ENCODE data around the gene METTL13. TPM values are rescaled to one million over a fixed set of nuclear protein-coding genes. Genes with fewer than 3 reads are reported as not detected.

Gene METTL13
- total RNA-seq, 1 experiment from 2014 or later: 64.5 TPM

DNA sequence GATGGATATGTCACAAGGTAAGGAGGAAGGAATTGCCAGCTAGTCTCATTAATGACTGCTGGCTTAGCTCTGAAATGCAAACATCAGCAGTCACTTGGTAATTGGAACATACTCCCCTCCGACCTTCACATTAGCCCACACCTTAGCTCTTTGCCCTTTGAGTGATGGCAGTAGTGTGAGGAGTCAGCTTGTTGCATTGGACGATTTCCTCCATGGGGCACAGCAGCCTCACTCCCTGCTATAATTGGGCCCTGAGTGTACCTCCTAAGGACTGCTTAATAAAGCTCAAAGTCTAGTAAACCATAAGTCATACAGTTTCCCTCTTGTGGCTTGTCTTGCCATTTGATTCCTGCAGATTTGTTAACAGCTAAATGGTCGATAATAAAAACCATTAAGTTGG lies 19.4 kb downstream of the METTL13 start:
- Histone ChIP-seq H3K56ac (ENCODE audit: insufficient read length, low read depth, low read length) (no peak overlapping the region), H3K18ac (ENCODE audit: insufficient read length, low read depth, low read length) (no peak overlapping the region), H3K23me2 (ENCODE audit: insufficient read length, low read depth, low read length, poor library complexity, severe bottlenecking) (no peaks in the 10 kb centered on the region), H4K5ac (ENCODE audit: insufficient read length, low read depth, low read length) (no peak overlapping the region), H2BK15ac (ENCODE audit: low read depth, low read length) (no peak overlapping the region), H4K20me1 (ENCODE audit: control insufficient read depth, insufficient read depth, insufficient read length) (no peaks in the 10 kb centered on the region), H3K27me3 (ENCODE audit: insufficient read depth, low read length) (no peaks in the 10 kb centered on the region), H3K9me3 (ENCODE audit: control insufficient read depth, low read depth, low read length) (no peaks in the 10 kb centered on the region), H3K9ac (ENCODE audit: extremely low read depth, insufficient read length, low read length) (no peak overlapping the region), H3K4me2 (ENCODE audit: insufficient read depth, insufficient read length, low read length) (no peak overlapping the region), H2BK20ac (ENCODE audit: low read depth, low read length, poor library complexity, severe bottlenecking) (no peak overlapping the region), H2BK12ac (ENCODE audit: insufficient read length, low read depth, low read length) (no peak overlapping the region), H3K14ac (ENCODE audit: insufficient read depth, low read length) (no peak overlapping the region), H2AK5ac (ENCODE audit: insufficient read length, low read length) (no peak overlapping the region), H3K23ac (ENCODE audit: insufficient read length, low read depth, low read length) (no peak overlapping the region), H3K4me1 (ENCODE audit: insufficient read depth, low read length) (0 out of 2 replicates have a peak, but pooled peaks cover 2% of the 10 kb centered on the region), H4K8ac (replicated peaks; ENCODE audit: insufficient read length, low read depth, low read length) (no peak overlapping the region), H3K79me2 (ENCODE audit: insufficient read depth, low read length) (no peaks in the 10 kb centered on the region), H2BK120ac (ENCODE audit: low read depth, low read length, poor library complexity, severe bottlenecking) (no peak overlapping the region), H2AFZ (ENCODE audit: low read length) (no peak overlapping the region), H3K79me1 (ENCODE audit: insufficient read depth, low read depth, low read length, poor library complexity, severe bottlenecking) (no peaks in the 10 kb centered on the region), H3K27ac (ENCODE audit: insufficient read length, low read depth, low read length) (no peak overlapping the region), H2BK5ac (ENCODE audit: insufficient read length, low read length) (no peak overlapping the region), H4K91ac (ENCODE audit: insufficient read length, low read depth, low read length) (no peak overlapping the region), H3T11ph (ENCODE audit: low read length) (no peak overlapping the region), H3K4ac (ENCODE audit: low read depth, low read length) (no peak overlapping the region)
- DNase-seq: no peak
- no peak overlapping the region for H3K4me3 Mint-ChIP-seq
- TF ChIP-seq, protein P1, sequence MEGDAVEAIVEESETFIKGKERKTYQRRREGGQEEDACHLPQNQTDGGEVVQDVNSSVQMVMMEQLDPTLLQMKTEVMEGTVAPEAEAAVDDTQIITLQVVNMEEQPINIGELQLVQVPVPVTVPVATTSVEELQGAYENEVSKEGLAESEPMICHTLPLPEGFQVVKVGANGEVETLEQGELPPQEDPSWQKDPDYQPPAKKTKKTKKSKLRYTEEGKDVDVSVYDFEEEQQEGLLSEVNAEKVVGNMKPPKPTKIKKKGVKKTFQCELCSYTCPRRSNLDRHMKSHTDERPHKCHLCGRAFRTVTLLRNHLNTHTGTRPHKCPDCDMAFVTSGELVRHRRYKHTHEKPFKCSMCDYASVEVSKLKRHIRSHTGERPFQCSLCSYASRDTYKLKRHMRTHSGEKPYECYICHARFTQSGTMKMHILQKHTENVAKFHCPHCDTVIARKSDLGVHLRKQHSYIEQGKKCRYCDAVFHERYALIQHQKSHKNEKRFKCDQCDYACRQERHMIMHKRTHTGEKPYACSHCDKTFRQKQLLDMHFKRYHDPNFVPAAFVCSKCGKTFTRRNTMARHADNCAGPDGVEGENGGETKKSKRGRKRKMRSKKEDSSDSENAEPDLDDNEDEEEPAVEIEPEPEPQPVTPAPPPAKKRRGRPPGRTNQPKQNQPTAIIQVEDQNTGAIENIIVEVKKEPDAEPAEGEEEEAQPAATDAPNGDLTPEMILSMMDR (conservative IDR thresholded peaks at IDR 0.05): no peak
- no CpG with 5 or more reads among the region's 3 CpGs for WGBS (ENCODE audit: extremely low coverage, insufficient read length, low lambda C conversion rate)
- peaks cover 18 to 26% of the 10 kb centered on the region in 2 experiments for H3K4me1 Mint-ChIP-seq
- no peaks in the 10 kb centered on the region for H3K27me3 Mint-ChIP-seq (ENCODE audit: low read depth)
- 0 out of 7 replicates have a peak overlapping the region, but pooled peaks of 1 of the 3 experiments have one; percentile 81 for H3K27ac Mint-ChIP-seq
- peaks cover 2 to 25% (median 14%) of the 10 kb centered on the region in 3 experiments; a peak in 5 of 7 replicates for H3K36me3 Mint-ChIP-seq (ENCODE audit: insufficient read depth in 1 of 3, low read depth in 3 of 3)
- no peaks in the 10 kb centered on the region for H3K9me3 Mint-ChIP-seq
